OCI-LY3 (cell line): Measurements from ENCODE around the gene DAAM2.

Source experiments
- CTCF ChIP-seq: fragments of 200-600, 300-600 bp; sonication (generic); IDR thresholded peaks from 2 replicates; pipeline ENCODE4 v1.5.1; 2014; ENCODE audit warnings: antibody characterized with exemption, low read length, low read depth
- EZH2phosphoT487 ChIP-seq: fragments of 200-600 bp; shearing (Covaris generic); IDR thresholded peaks from 2 replicates; pipeline ENCODE4 v1.6.1; 2018; ENCODE audit warnings: antibody characterized with exemption, mixed run types, low read depth

- TF ChIP-seq CTCF (no peak), EZH2phosphoT487 (no peak)
Measured at GRCh38 chr6:39914239-39914638, 122.1 kb downstream of the DAAM2 start.
